Liver (tissue), 3 donors: ENCODE data around the gene FHOD1.

Experiments used
- CTCF ChIP-seq: fragments of 150-350 bp; IDR thresholded peaks from 2 replicates; pipeline ENCODE4 v1.5.1; 2017; ENCODE audit warnings: improper control_type of control experiment, low read depth, low read length; ENCODE audit not compliant: missing input control
- HNF4A ChIP-seq, 2 donors: conservative IDR thresholded peaks; 2 replicates each; pipeline ENCODE4 v1.6.1; 2016; ENCODE audit warnings: antibody characterized with exemption in 2 of 2, mild to moderate bottlenecking in 2 of 2
- MAX ChIP-seq: IDR thresholded peaks from 2 replicates; pipeline ENCODE4 v1.6.1; 2016; ENCODE audit warnings: antibody characterized with exemption
- RAD21 ChIP-seq, 2 donors: IDR thresholded peaks; 2 replicates each; pipeline ENCODE4 v1.6.1; 2016; ENCODE audit warnings: antibody characterized with exemption in 2 of 2, mild to moderate bottlenecking in 2 of 2
- RXRA ChIP-seq, 2 donors: IDR thresholded peaks; 2 replicates each; pipeline ENCODE4 v1.6.1; 2017 to 2018; ENCODE audit warnings: antibody characterized with exemption in 2 of 2, mild to moderate bottlenecking in 1 of 2
- YY1 ChIP-seq: IDR thresholded peaks from 2 replicates; pipeline ENCODE4 v1.6.1; 2016; ENCODE audit warnings: antibody characterized with exemption, mild to moderate bottlenecking
- donor health status: healthy.
- donor health status: healthy.

- no peak for TF ChIP-seq MAX
- TF ChIP-seq CTCF, result no peak
- TF ChIP-seq HNF4A (conservative IDR thresholded peaks at IDR 0.05), result no peak
- no peak for TF ChIP-seq YY1
- no peak for TF ChIP-seq RXRA (IDR thresholded peaks at IDR 0.05)
- TF ChIP-seq RAD21 (IDR thresholded peaks at IDR 0.05), result no peak
These were observed 62.8 kb downstream of the FHOD1 start for GRCh38 chr16:67184453-67184994.
